Measurements from ENCODE around the gene ITPA. TPM values are rescaled to one million over a fixed set of nuclear protein-coding genes. Genes with fewer than 3 reads are reported as not detected.

ITPA gene
- total and polyA plus RNA-seq, 2 experiments from 2014 or later = 57.5 to 81.7 TPM

DNA sequence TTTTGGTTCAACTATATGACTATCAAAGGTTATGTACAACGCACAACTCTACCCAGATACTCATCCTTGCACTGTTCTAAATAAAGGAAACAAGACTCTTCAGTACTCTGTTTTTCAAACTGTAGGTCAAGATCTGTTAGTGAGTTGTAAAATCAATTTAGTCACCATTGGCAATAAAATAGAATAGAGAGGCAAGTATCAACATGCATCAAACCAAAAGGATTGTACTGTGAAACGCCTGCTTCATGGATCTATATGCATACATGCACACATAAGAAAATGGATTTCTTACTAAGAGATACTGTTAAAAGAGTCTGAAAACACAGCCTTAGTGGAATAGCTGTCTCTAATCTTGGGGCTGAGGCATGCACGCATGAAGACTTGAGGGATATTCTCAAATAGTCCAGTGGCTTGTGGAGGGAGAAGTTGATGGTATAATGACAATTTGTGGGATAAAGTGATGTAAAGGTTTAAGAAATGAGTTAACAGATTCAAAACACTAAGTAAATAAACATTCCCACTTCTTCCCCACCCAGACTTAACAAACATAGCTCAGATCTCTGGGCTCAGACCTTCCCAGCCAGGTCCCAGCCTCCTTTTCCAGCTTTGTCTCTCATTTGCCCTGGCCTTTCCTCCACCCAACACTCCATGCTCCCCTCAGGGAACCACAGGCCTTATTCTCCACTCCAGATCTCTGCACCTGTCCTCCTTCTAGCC lies 25.2 kb upstream of the ITPA start:
- Mint-ChIP-seq H3K9me3 (no peaks in the 10 kb centered on the region), H3K27me3 (ENCODE audit: insufficient read depth, low read depth, poor library complexity) (peaks cover 2% of the 10 kb centered on the region), H3K4me1 (no peaks in the 10 kb centered on the region), H3K36me3 (ENCODE audit: low read depth) (peaks cover 4% of the 10 kb centered on the region; the same call in 1 of the 3 replicates), H3K27ac (no peak overlapping the region), H3K4me3 (no peak overlapping the region)
- no peak overlapping the region for H3K27ac ChIP-seq (ENCODE audit: low read depth)
- 0 out of 2 replicates have a peak, but pooled peaks cover 1% of the 10 kb centered on the region for H4K20me1 ChIP-seq (replicated peaks; ENCODE audit: insufficient read depth)
- H2AFZ ChIP-seq = no peak overlapping the region
- no peak for ATAC-seq
- H3K4me1 ChIP-seq (ENCODE audit: insufficient read depth) = no peaks in the 10 kb centered on the region
- no peaks in the 10 kb centered on the region for H3F3A ChIP-seq (replicated peaks; ENCODE audit: low read depth)
- no peak for TF ChIP-seq ZNF114 (CRISPR knock-in tag; IDR thresholded peaks at IDR 0.05)
- TF ChIP-seq CREB1 (CRISPR knock-in tag; IDR thresholded peaks at IDR 0.05; ENCODE audit: low read depth) = no peak
- TF ChIP-seq, protein P1, sequence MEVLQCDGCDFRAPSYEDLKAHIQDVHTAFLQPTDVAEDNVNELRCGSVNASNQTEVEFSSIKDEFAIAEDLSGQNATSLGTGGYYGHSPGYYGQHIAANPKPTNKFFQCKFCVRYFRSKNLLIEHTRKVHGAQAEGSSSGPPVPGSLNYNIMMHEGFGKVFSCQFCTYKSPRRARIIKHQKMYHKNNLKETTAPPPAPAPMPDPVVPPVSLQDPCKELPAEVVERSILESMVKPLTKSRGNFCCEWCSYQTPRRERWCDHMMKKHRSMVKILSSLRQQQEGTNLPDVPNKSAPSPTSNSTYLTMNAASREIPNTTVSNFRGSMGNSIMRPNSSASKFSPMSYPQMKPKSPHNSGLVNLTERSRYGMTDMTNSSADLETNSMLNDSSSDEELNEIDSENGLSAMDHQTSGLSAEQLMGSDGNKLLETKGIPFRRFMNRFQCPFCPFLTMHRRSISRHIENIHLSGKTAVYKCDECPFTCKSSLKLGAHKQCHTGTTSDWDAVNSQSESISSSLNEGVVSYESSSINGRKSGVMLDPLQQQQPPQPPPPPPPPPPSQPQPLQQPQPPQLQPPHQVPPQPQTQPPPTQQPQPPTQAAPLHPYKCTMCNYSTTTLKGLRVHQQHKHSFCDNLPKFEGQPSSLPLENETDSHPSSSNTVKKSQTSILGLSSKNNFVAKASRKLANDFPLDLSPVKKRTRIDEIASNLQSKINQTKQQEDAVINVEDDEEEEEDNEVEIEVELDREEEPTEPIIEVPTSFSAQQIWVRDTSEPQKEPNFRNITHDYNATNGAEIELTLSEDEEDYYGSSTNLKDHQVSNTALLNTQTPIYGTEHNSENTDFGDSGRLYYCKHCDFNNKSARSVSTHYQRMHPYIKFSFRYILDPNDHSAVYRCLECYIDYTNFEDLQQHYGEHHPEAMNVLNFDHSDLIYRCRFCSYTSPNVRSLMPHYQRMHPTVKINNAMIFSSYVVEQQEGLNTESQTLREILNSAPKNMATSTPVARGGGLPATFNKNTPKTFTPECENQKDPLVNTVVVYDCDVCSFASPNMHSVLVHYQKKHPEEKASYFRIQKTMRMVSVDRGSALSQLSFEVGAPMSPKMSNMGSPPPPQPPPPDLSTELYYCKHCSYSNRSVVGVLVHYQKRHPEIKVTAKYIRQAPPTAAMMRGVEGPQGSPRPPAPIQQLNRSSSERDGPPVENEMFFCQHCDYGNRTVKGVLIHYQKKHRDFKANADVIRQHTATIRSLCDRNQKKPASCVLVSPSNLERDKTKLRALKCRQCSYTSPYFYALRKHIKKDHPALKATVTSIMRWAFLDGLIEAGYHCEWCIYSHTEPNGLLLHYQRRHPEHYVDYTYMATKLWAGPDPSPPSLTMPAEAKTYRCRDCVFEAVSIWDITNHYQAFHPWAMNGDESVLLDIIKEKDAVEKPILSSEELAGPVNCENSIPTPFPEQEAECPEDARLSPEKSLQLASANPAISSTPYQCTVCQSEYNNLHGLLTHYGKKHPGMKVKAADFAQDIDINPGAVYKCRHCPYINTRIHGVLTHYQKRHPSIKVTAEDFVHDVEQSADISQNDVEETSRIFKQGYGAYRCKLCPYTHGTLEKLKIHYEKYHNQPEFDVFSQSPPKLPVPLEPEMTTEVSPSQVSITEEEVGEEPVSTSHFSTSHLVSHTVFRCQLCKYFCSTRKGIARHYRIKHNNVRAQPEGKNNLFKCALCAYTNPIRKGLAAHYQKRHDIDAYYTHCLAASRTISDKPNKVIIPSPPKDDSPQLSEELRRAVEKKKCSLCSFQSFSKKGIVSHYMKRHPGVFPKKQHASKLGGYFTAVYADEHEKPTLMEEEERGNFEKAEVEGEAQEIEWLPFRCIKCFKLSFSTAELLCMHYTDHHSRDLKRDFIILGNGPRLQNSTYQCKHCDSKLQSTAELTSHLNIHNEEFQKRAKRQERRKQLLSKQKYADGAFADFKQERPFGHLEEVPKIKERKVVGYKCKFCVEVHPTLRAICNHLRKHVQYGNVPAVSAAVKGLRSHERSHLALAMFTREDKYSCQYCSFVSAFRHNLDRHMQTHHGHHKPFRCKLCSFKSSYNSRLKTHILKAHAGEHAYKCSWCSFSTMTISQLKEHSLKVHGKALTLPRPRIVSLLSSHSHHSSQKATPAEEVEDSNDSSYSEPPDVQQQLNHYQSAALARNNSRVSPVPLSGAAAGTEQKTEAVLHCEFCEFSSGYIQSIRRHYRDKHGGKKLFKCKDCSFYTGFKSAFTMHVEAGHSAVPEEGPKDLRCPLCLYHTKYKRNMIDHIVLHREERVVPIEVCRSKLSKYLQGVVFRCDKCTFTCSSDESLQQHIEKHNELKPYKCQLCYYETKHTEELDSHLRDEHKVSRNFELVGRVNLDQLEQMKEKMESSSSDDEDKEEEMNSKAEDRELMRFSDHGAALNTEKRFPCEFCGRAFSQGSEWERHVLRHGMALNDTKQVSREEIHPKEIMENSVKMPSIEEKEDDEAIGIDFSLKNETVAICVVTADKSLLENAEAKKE (CRISPR knock-in tag; IDR thresholded peaks at IDR 0.05) = no peak
- TF ChIP-seq, protein P2, sequence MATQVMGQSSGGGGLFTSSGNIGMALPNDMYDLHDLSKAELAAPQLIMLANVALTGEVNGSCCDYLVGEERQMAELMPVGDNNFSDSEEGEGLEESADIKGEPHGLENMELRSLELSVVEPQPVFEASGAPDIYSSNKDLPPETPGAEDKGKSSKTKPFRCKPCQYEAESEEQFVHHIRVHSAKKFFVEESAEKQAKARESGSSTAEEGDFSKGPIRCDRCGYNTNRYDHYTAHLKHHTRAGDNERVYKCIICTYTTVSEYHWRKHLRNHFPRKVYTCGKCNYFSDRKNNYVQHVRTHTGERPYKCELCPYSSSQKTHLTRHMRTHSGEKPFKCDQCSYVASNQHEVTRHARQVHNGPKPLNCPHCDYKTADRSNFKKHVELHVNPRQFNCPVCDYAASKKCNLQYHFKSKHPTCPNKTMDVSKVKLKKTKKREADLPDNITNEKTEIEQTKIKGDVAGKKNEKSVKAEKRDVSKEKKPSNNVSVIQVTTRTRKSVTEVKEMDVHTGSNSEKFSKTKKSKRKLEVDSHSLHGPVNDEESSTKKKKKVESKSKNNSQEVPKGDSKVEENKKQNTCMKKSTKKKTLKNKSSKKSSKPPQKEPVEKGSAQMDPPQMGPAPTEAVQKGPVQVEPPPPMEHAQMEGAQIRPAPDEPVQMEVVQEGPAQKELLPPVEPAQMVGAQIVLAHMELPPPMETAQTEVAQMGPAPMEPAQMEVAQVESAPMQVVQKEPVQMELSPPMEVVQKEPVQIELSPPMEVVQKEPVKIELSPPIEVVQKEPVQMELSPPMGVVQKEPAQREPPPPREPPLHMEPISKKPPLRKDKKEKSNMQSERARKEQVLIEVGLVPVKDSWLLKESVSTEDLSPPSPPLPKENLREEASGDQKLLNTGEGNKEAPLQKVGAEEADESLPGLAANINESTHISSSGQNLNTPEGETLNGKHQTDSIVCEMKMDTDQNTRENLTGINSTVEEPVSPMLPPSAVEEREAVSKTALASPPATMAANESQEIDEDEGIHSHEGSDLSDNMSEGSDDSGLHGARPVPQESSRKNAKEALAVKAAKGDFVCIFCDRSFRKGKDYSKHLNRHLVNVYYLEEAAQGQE (IDR thresholded peaks at IDR 0.05; ENCODE audit: unreplicated experiment) = no peak
- no peak for TF ChIP-seq EZH2 (IDR thresholded peaks at IDR 0.05; ENCODE audit: low read depth, unreplicated experiment)
- TF ChIP-seq, protein P3, sequence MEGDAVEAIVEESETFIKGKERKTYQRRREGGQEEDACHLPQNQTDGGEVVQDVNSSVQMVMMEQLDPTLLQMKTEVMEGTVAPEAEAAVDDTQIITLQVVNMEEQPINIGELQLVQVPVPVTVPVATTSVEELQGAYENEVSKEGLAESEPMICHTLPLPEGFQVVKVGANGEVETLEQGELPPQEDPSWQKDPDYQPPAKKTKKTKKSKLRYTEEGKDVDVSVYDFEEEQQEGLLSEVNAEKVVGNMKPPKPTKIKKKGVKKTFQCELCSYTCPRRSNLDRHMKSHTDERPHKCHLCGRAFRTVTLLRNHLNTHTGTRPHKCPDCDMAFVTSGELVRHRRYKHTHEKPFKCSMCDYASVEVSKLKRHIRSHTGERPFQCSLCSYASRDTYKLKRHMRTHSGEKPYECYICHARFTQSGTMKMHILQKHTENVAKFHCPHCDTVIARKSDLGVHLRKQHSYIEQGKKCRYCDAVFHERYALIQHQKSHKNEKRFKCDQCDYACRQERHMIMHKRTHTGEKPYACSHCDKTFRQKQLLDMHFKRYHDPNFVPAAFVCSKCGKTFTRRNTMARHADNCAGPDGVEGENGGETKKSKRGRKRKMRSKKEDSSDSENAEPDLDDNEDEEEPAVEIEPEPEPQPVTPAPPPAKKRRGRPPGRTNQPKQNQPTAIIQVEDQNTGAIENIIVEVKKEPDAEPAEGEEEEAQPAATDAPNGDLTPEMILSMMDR (conservative IDR thresholded peaks at IDR 0.05; ENCODE audit: low read depth in 2 of 2) = no peak
- TF ChIP-seq, protein P4, sequence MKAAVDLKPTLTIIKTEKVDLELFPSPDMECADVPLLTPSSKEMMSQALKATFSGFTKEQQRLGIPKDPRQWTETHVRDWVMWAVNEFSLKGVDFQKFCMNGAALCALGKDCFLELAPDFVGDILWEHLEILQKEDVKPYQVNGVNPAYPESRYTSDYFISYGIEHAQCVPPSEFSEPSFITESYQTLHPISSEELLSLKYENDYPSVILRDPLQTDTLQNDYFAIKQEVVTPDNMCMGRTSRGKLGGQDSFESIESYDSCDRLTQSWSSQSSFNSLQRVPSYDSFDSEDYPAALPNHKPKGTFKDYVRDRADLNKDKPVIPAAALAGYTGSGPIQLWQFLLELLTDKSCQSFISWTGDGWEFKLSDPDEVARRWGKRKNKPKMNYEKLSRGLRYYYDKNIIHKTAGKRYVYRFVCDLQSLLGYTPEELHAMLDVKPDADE (IDR thresholded peaks at IDR 0.05) = no peak
- TF ChIP-seq ZNF331 (CRISPR knock-in tag; IDR thresholded peaks at IDR 0.05; ENCODE audit: low read depth) = no peak
- no peak for TF ChIP-seq EZH2phosphoT487 (IDR thresholded peaks at IDR 0.05; ENCODE audit: unreplicated experiment)
- TF ChIP-seq STAT1 (IDR thresholded peaks at IDR 0.05; ENCODE audit: unreplicated experiment) = no peak
- no peak for TF ChIP-seq JUNB (IDR thresholded peaks at IDR 0.05; ENCODE audit: unreplicated experiment)
- TF ChIP-seq NANOG (IDR thresholded peaks at IDR 0.05; ENCODE audit: borderline replicate concordance) = no peak
- TF ChIP-seq POLR2AphosphoS5 (IDR thresholded peaks at IDR 0.05; ENCODE audit: low read depth) = no peak
- no peaks in the 10 kb centered on the region for H3K36me3 ChIP-seq (ENCODE audit: insufficient read depth)
- no peak overlapping the region for H3K4me3 ChIP-seq
- no peak for DNase-seq (ENCODE audit: low spot score)
- no peak overlapping the region for H3K4me2 ChIP-seq
- H3K27me3 ChIP-seq (ENCODE audit: insufficient read depth) = no peaks in the 10 kb centered on the region
- H3K9me2 ChIP-seq (ENCODE audit: insufficient read depth) = no peaks in the 10 kb centered on the region
- no peaks in the 10 kb centered on the region for H3K79me2 ChIP-seq (replicated peaks; ENCODE audit: insufficient read depth)

Measured in GM23338 (cell line).